PFSK-1 (cell line): ENCODE results near the gene ZNF836.

Experiments used
- FOXP2 ChIP-seq: optimal IDR thresholded peaks from 2 replicates; pipeline ENCODE3; 2011; ENCODE audit warnings: borderline replicate concordance, control low read depth, inconsistent platforms; ENCODE audit not compliant: insufficient read depth; ENCODE audit errors: extremely low read length, extremely low read depth
- POLR2AphosphoS5 ChIP-seq: IDR thresholded peaks from 2 replicates; pipeline ENCODE4 v1.6.1; 2012; ENCODE audit warnings: low read depth, mild to moderate bottlenecking, control low read depth, low read length, moderate library complexity
- SIN3A ChIP-seq: IDR thresholded peaks from 2 replicates; pipeline ENCODE4 v1.6.1; 2012; ENCODE audit warnings: mild to moderate bottlenecking, low read length, moderate library complexity, borderline replicate concordance; ENCODE audit not compliant: insufficient read depth
- TAF1 ChIP-seq: IDR thresholded peaks from 2 replicates; pipeline ENCODE4 v1.6.1; 2012; ENCODE audit warnings: low read length, control low read depth, borderline replicate concordance; ENCODE audit not compliant: insufficient read depth
- TF ChIP-seq, protein P1 (sequence below), 2 experiments: IDR thresholded peaks; 2 replicates each; pipeline versions ENCODE4 v1.6.1 to v1.8.0; 2011 to 2012; ENCODE audit warnings: low read depth in 2 of 2, low read length in 2 of 2, control low read depth in 1 of 2, inconsistent platforms in 1 of 2, mild to moderate bottlenecking in 1 of 2, moderate library complexity in 1 of 2; ENCODE audit not compliant: insufficient read depth in 1 of 2

ZNF836 gene

DNA sequence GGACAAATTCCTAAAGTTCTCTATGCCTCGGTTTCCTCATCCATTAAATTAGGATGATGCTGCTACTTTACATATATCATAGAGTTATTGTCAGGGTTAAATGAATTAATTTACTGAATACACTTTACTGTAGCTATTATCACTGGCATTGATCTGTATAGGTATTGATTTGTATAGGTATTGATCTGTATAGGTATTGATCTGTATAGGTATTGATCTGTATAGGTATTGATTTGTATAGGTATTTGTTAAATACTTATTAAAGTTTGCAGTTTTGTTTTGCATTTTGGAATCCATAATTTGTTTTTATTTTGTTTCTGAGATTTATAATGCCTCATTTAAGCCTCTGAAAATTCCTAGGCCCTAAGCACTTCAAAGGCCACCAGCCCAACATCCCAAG is 16.0 kb upstream of the ZNF836 start:
- TF ChIP-seq, protein P1, sequence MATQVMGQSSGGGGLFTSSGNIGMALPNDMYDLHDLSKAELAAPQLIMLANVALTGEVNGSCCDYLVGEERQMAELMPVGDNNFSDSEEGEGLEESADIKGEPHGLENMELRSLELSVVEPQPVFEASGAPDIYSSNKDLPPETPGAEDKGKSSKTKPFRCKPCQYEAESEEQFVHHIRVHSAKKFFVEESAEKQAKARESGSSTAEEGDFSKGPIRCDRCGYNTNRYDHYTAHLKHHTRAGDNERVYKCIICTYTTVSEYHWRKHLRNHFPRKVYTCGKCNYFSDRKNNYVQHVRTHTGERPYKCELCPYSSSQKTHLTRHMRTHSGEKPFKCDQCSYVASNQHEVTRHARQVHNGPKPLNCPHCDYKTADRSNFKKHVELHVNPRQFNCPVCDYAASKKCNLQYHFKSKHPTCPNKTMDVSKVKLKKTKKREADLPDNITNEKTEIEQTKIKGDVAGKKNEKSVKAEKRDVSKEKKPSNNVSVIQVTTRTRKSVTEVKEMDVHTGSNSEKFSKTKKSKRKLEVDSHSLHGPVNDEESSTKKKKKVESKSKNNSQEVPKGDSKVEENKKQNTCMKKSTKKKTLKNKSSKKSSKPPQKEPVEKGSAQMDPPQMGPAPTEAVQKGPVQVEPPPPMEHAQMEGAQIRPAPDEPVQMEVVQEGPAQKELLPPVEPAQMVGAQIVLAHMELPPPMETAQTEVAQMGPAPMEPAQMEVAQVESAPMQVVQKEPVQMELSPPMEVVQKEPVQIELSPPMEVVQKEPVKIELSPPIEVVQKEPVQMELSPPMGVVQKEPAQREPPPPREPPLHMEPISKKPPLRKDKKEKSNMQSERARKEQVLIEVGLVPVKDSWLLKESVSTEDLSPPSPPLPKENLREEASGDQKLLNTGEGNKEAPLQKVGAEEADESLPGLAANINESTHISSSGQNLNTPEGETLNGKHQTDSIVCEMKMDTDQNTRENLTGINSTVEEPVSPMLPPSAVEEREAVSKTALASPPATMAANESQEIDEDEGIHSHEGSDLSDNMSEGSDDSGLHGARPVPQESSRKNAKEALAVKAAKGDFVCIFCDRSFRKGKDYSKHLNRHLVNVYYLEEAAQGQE (IDR thresholded peaks at IDR 0.05; ENCODE audit: insufficient read depth in 1 of 2, low read depth in 2 of 2, low read length in 2 of 2), result no peak
- TF ChIP-seq POLR2AphosphoS5 (no peak), TAF1 (no peak), SIN3A (no peak), FOXP2 (no peak)

DNA sequence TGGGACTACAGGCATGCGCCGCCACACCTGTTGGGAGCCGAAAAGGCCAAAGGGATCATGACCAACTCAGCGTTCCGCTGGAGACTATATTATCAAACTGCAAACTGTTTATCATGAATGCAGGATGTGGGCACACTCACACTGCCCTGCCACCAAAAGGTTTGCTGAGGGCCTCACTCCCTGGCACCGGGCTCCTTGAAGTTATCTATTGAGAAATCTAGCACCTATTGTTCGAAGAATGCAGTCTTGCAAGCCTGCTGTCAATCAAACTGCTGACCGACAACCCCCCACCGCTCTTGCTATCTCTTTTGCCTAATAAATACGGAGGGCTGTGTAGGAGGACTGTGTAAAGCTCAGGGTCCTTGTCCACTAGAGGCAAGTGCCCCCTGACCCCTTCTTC is 5.2 kb upstream of the ZNF836 start:
- TF ChIP-seq, protein P1 (IDR thresholded peaks at IDR 0.05; ENCODE audit: insufficient read depth in 1 of 2, low read depth in 2 of 2, low read length in 2 of 2), result no peak
- TF ChIP-seq SIN3A, result no peak
- no peak for TF ChIP-seq POLR2AphosphoS5
- no peak for TF ChIP-seq TAF1

DNA sequence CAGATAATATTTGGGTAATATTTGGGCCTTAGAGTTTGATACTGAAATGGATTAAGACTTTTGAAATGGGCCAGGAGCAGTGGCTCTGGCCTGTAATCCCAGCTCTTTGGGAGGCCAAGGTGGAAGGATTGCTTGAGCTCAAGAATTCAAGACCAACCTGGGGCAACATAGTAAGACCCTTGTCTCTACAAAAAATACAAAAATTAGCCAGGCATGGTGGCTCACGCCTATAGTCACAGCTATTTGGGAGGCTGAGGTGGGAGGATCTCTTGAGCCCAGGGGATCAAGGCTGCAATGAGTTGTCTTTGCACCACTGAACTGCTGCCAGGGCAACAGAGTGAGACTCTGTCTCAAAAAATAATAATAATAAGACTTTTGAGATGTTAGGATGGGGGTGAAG is 926 bp upstream of the ZNF836 start:
- TF ChIP-seq SIN3A, result no peak

DNA sequence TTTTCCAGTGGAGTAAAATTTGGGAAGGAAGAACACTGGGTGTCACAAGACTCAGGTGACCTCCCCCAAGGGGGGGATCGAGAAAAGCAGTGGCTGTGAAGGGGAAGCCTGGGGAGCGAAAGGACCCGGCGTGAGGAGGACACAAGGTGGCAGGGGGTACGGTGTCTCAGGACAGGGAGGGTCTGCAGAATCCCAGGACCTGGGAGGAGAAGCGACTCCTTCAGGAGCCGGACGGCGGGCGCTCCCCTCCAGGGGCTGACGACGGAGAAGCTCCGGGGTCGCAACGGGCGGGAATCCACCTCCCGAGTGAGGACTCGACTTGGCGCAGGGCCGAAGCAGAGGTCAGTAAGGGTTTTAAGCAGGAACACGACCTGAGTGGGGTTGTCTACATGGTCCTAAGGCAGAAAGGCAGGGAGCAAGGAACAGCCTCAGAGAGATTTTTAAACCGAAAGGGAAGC is 529 bp downstream of the ZNF836 start:
- TF ChIP-seq FOXP2 (no peak), POLR2AphosphoS5 (no peak)
- TF ChIP-seq, protein P1 (IDR thresholded peaks at IDR 0.05; ENCODE audit: insufficient read depth in 1 of 2, low read depth in 2 of 2, low read length in 2 of 2), result no peak

DNA sequence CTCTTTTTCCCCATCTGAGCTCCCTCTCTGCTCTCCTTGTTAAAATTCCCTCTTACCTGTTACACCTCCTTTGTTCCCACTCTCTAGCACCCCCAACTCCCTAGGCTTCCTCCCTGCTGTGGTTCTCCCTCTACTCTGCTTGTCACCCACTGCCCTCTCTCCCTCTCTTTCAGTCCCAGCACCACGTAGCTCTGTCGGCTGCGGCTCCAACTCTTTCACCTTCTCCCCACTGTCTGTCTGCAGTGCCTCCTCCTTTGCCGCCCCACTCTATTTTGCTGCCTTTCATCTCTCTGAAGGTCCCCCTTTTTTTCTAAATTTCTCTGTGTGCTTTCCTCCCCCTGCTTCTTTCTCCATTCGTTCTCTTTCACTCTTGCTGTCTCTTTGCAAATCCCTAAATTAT is 1.1 kb downstream of the ZNF836 start:
- TF ChIP-seq POLR2AphosphoS5 (no peak), SIN3A (no peak), FOXP2 (no peak), TAF1 (no peak)
- TF ChIP-seq, protein P1 (IDR thresholded peaks at IDR 0.05; ENCODE audit: insufficient read depth in 1 of 2, low read depth in 2 of 2, low read length in 2 of 2), result no peak
